MM.1S (cell line): ENCODE measurements around the gene RANBP2.

Experiments
- DNase-seq: peaks from one replicate; pipeline ENCODE4 v3.0.0-alpha.2; 2015
- H2AFZ ChIP-seq: fragments of 300-600 bp; sonication (generic); 2 replicates; pipeline ENCODE4 v1.6.0; 2016; ENCODE audit warnings: antibody characterized with exemption, low read length
- H3F3A ChIP-seq: fragments of 300-600 bp; sonication (generic); 2 replicates; pipeline ENCODE4 v1.6.1; 2016; ENCODE audit warnings: mild to moderate bottlenecking, antibody characterized with exemption, low read length, moderate library complexity, mixed read lengths; ENCODE audit not compliant: insufficient read depth
- H3K27ac ChIP-seq: fragments of 300-600 bp; sonication (generic); 2 replicates; pipeline ENCODE4 v1.5.1; 2016; ENCODE audit warnings: mild to moderate bottlenecking, low read length
- H3K27me3 ChIP-seq: fragments of 300-600 bp; sonication (generic); replicated peaks from 2 replicates; pipeline ENCODE4 v1.6.0; 2016; ENCODE audit warnings: low read length; ENCODE audit not compliant: insufficient read depth
- H3K36me3 ChIP-seq: fragments of 300-600 bp; sonication (generic); replicated peaks from 2 replicates; pipeline ENCODE4 v1.6.1; 2016; ENCODE audit warnings: mild to moderate bottlenecking, low read length, mixed read lengths; ENCODE audit not compliant: insufficient read depth
- H3K4me1 ChIP-seq: fragments of 300-600 bp; sonication (generic); 2 replicates; pipeline ENCODE4 v1.6.1; 2016; ENCODE audit warnings: low read length, mixed read lengths
- H3K4me2 ChIP-seq: fragments of 300-600 bp; sonication (generic); 2 replicates; pipeline ENCODE4 v1.6.0; 2016; ENCODE audit warnings: low read depth, low read length
- H3K4me3 ChIP-seq: fragments of 300-600 bp; sonication (generic); 2 replicates; pipeline ENCODE4 v1.5.1; 2016; ENCODE audit warnings: low read length, mixed read lengths
- H3K79me2 ChIP-seq: fragments of 300-600 bp; sonication (generic); 2 replicates; pipeline ENCODE4 v1.6.1; 2016; ENCODE audit warnings: mixed run types, low read length, mixed read lengths
- H3K9ac ChIP-seq: fragments of 300-600 bp; sonication (generic); 2 replicates; pipeline ENCODE4 v1.6.1; 2016; ENCODE audit warnings: low read length, mixed read lengths
- H3K9me2 ChIP-seq: fragments of 300-600 bp; sonication (generic); replicated peaks from 2 replicates; pipeline ENCODE4 v1.6.1; 2016; ENCODE audit warnings: mild to moderate bottlenecking, low read length, mixed read lengths; ENCODE audit not compliant: insufficient read depth
- H3K9me3 ChIP-seq: fragments of 300-600 bp; sonication (generic); replicated peaks from 2 replicates; pipeline ENCODE4 v1.6.1; 2016; ENCODE audit warnings: mild to moderate bottlenecking, low read length, mixed read lengths; ENCODE audit not compliant: insufficient read depth
- H4K20me1 ChIP-seq: fragments of 300-600 bp; sonication (generic); 2 replicates; pipeline ENCODE4 v1.6.1; 2016; ENCODE audit warnings: mild to moderate bottlenecking, low read length, moderate library complexity, mixed read lengths; ENCODE audit not compliant: insufficient read depth
- EZH2 ChIP-seq: fragments of 300-600 bp; sonication (generic); optimal IDR thresholded peaks from 2 replicates; pipeline ENCODE3; 2017; ENCODE audit warnings: low read depth, mild to moderate bottlenecking, antibody characterized with exemption, low read length, mixed read lengths
- EZH2phosphoT487 ChIP-seq: fragments of 300-600 bp; sonication (generic); IDR thresholded peaks from 2 replicates; pipeline ENCODE4 v1.6.1; 2018; ENCODE audit warnings: antibody characterized with exemption, low read length
- TF ChIP-seq, protein P1 (sequence below): fragments of 300-600 bp; sonication (generic); IDR thresholded peaks from 2 replicates; pipeline ENCODE4 v1.5.1; 2016; ENCODE audit warnings: antibody characterized with exemption, low read length, mixed read lengths

Gene RANBP2

GRCh38 chr2:108823286-108823685 lies 104.0 kb downstream of the RANBP2 start:
- no peak overlapping the region for H3K27ac ChIP-seq
- no peak overlapping the region for H3K9ac ChIP-seq
- H3K27me3 ChIP-seq, result no peaks in the 10 kb centered on the region
- no peak overlapping the region for H2AFZ ChIP-seq
- no peak overlapping the region for H3K4me3 ChIP-seq
- no peaks in the 10 kb centered on the region for H3K9me2 ChIP-seq
- TF ChIP-seq, protein P1, sequence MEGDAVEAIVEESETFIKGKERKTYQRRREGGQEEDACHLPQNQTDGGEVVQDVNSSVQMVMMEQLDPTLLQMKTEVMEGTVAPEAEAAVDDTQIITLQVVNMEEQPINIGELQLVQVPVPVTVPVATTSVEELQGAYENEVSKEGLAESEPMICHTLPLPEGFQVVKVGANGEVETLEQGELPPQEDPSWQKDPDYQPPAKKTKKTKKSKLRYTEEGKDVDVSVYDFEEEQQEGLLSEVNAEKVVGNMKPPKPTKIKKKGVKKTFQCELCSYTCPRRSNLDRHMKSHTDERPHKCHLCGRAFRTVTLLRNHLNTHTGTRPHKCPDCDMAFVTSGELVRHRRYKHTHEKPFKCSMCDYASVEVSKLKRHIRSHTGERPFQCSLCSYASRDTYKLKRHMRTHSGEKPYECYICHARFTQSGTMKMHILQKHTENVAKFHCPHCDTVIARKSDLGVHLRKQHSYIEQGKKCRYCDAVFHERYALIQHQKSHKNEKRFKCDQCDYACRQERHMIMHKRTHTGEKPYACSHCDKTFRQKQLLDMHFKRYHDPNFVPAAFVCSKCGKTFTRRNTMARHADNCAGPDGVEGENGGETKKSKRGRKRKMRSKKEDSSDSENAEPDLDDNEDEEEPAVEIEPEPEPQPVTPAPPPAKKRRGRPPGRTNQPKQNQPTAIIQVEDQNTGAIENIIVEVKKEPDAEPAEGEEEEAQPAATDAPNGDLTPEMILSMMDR, result no peak
- no peak for TF ChIP-seq EZH2phosphoT487
- TF ChIP-seq EZH2, result no peak
- H3K9me3 ChIP-seq, result no peaks in the 10 kb centered on the region
- H3F3A ChIP-seq, result no peaks in the 10 kb centered on the region
- no peak for DNase-seq
- no peaks in the 10 kb centered on the region for H3K79me2 ChIP-seq
- H3K36me3 ChIP-seq, result peaks cover 3% of the 10 kb centered on the region; the same call in 1 of the 2 replicates
- no peaks in the 10 kb centered on the region for H4K20me1 ChIP-seq
- no peak overlapping the region for H3K4me2 ChIP-seq
- H3K4me1 ChIP-seq, result no peaks in the 10 kb centered on the region

DNA sequence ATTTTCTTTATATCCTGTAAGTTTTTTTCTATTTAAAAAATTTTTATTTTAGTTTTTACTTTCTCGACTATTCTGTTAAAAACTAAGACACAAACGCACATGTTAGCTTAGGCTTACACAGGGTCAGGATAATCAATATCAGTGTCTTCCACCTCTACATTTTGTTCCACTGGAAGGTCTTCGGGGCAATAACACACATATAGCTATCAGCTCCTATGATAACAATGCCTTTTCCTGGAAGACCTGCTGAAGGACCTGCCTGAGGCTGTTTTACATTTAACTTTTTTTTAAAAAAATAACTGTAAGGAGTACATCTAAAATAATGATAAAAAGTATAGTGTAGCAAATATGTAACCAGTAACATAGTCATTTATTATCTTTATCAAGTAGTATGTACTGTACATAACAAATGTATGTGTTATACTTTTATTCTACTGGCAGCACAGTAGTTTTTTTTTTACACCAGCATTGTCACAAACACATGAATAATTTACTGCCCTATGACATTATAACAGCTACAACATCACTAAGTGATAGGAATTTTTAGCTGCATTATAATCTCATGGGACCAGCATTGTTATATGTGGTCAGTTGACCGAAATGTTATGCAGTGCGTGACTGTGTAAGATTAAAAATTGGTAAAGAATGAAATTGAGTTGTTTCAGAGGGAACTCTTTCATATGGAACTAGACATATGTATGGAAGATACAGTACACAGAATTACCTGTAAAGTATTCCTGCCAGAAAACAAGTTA lies 105.2 kb downstream of the RANBP2 start:
- H3K4me1 ChIP-seq, result no peaks in the 10 kb centered on the region
- no peaks in the 10 kb centered on the region; the same call in 1 of the 2 replicates for H3K36me3 ChIP-seq
- no peaks in the 10 kb centered on the region for H3K79me2 ChIP-seq
- no peaks in the 10 kb centered on the region for H3K9me3 ChIP-seq
- DNase-seq, result no peak
- no peak overlapping the region for H3K4me2 ChIP-seq
- H4K20me1 ChIP-seq, result no peaks in the 10 kb centered on the region
- H3K27ac ChIP-seq, result no peak overlapping the region
- H3K9ac ChIP-seq, result no peak overlapping the region
- no peak overlapping the region for H2AFZ ChIP-seq
- no peak for TF ChIP-seq EZH2phosphoT487
- TF ChIP-seq, protein P1, result no peak
- no peak for TF ChIP-seq EZH2
- H3K4me3 ChIP-seq, result no peak overlapping the region
- H3F3A ChIP-seq, result no peaks in the 10 kb centered on the region
- H3K27me3 ChIP-seq, result no peaks in the 10 kb centered on the region
- H3K9me2 ChIP-seq, result no peaks in the 10 kb centered on the region

- Histone ChIP-seq H3F3A (no peaks in the 10 kb centered on the region), H3K27ac (no peak overlapping the region), H3K9ac (no peak overlapping the region), H3K4me3 (no peak overlapping the region), H3K9me3 (no peaks in the 10 kb centered on the region), H3K36me3 (no peaks in the 10 kb centered on the region; the same call in 1 of the 2 replicates), H3K4me1 (no peaks in the 10 kb centered on the region), H3K4me2 (no peak overlapping the region), H4K20me1 (no peaks in the 10 kb centered on the region), H3K9me2 (no peaks in the 10 kb centered on the region), H3K79me2 (no peaks in the 10 kb centered on the region), H2AFZ (no peak overlapping the region), H3K27me3 (no peaks in the 10 kb centered on the region)
- no peak for DNase-seq
- TF ChIP-seq EZH2 (no peak), EZH2phosphoT487 (no peak)
- TF ChIP-seq, protein P1, result no peak
Observed at GRCh38 chr2:108825254-108825653, 106.0 kb downstream of the RANBP2 start.
